Measurements from ENCODE around the gene OXER1. TPM values are rescaled to one million over a fixed set of nuclear protein-coding genes. Genes with fewer than 3 reads are reported as not detected.

Gene OXER1
- total RNA-seq, 1 donor from 2014 or later: 0.19 TPM

Other genes starting within 250 kb of the OXER1 start
- gene MTA3, start 195.5 kb downstream of the OXER1 start, total RNA-seq: 31.7 and 36.6 TPM in 2 replicates
- gene HAAO, start 28.4 kb upstream of the OXER1 start, total RNA-seq: 0.26 and 0.73 TPM in 2 replicates